HepG2 (cell line): Measurements from ENCODE around the gene GNAS. TPM values are rescaled to one million over a fixed set of nuclear protein-coding genes. Genes with fewer than 3 reads are reported as not detected.

ENCODE experiments used
- ATAC-seq: fragments of 200-7000 bp; cut with Tn5 transposase; 3 replicates; pipeline ENCODE4 v1.9.1; 2020; ENCODE audit warnings: mild to moderate bottlenecking, moderate library complexity
- BruUV-seq: library from RNA; stranded (reverse); fragments of 400-500 nt; replicated peaks from 2 replicates; lab custom pipeline; 2021; lab: Mats Ljungman, UMichigan
- CTCF ChIA-PET: fragments of 300-600 bp; formaldehyde crosslinking; extraction: SDS; loops from one replicate; lab custom pipeline; 2021; ENCODE audit warnings: low total read pairs, inconsistent platforms, low intra/inter-chr PET ratio; lab: Yijun Ruan, JAX
- POLR2A ChIA-PET: fragments of 350-600 bp; sonication (Branson Sonifier 250); formaldehyde crosslinking; loops from one replicate; lab custom pipeline; 2020; ENCODE audit warnings: antibody characterized with exemption, inconsistent platforms; lab: Yijun Ruan, JAX
- DNase-seq: peaks from one replicate; pipeline ENCODE4 v3.0.0-alpha.2; 2015; ENCODE audit warnings: low spot score
- FAIRE-seq: peaks from 3 replicates; lab custom pipeline; 2011; peaks lifted over from hg19 to GRCh38; lab: Jason Lieb, UNC
- H2AFZ ChIP-seq: one replicate; pipeline ENCODE4 v1.6.1; 2011; ENCODE audit warnings: low read length, inconsistent platforms
- H3K27ac ChIP-seq: fragments of 300-600 bp; 3 replicates; pipeline ENCODE4 v1.8.0; 2011; ENCODE audit warnings: mixed run types, mild to moderate bottlenecking, mixed read lengths, low read length, inconsistent platforms; ENCODE audit not compliant: insufficient read depth; ENCODE audit errors: extremely low read length
- H3K27me3 ChIP-seq, 2 experiments: fragments of 200-600 bp in 1 of 2; 2 replicates in 1 of 2; 3 replicates in 1 of 2; pipeline versions ENCODE4 v1.6.0 to v1.8.0; 2011; ENCODE audit warnings: low read length in 2 of 2, mild to moderate bottlenecking in 2 of 2, moderate library complexity in 2 of 2, inconsistent platforms in 1 of 2; ENCODE audit not compliant: insufficient read depth in 2 of 2, control insufficient read depth in 1 of 2
- H3K36me3 ChIP-seq, 2 experiments: fragments of 200-600 bp in 1 of 2; replicated peaks in 1 of 2; 2 replicates in 1 of 2; 3 replicates in 1 of 2; pipeline versions ENCODE4 v1.5.1 to v1.8.0; 2011; ENCODE audit warnings: low read length in 2 of 2, inconsistent platforms in 1 of 2; ENCODE audit not compliant: insufficient read depth in 2 of 2, control insufficient read depth in 1 of 2
- H3K4me1 ChIP-seq: 2 replicates; pipeline ENCODE4 v1.5.1; 2012; ENCODE audit warnings: low read length, inconsistent platforms; ENCODE audit not compliant: insufficient read depth
- H3K4me2 ChIP-seq: 2 replicates; pipeline ENCODE4 v1.6.0; 2011; ENCODE audit warnings: low read depth, low read length, inconsistent platforms
- H3K4me3 ChIP-seq, 3 experiments: fragments of 200-600 bp in 1 of 3; sonication (generic), shearing (Covaris generic) in 1 of 3; replicated peaks in 1 of 3; 2 replicates each; pipeline ENCODE4 v1.5.1; 2011 to 2016; ENCODE audit warnings: low read length in 3 of 3, inconsistent platforms in 2 of 3, low read depth in 2 of 3, mild to moderate bottlenecking in 2 of 3, control low read depth in 1 of 3, mixed read lengths in 1 of 3; ENCODE audit not compliant: insufficient read depth in 1 of 3
- H3K79me2 ChIP-seq: one replicate; pipeline ENCODE4 v1.6.1; 2011; ENCODE audit warnings: low read length, inconsistent platforms; ENCODE audit not compliant: insufficient read depth
- H3K9ac ChIP-seq: 2 replicates; pipeline ENCODE4 v1.6.0; 2011; ENCODE audit warnings: mild to moderate bottlenecking, low read depth, low read length, inconsistent platforms; ENCODE audit not compliant: insufficient read depth
- H3K9me3 ChIP-seq: 2 replicates; pipeline ENCODE4 v1.5.1; 2012; ENCODE audit warnings: mild to moderate bottlenecking, low read length
- H4K20me1 ChIP-seq: 2 replicates; pipeline ENCODE4 v1.6.0; 2011; ENCODE audit warnings: inconsistent platforms, mild to moderate bottlenecking, low read length, moderate library complexity; ENCODE audit not compliant: insufficient read depth
- ARHGAP35 ChIP-seq: sonication (generic); formaldehyde crosslinking; IDR thresholded peaks from 2 replicates; pipeline ENCODE4 v1.9.0; 2022; ENCODE audit warnings: mild to moderate bottlenecking, inconsistent platforms, moderate library complexity, missing genetic modification reagents, borderline replicate concordance
- BATF2 ChIP-seq: sonication (generic); formaldehyde crosslinking; IDR thresholded peaks from 2 replicates; pipeline ENCODE4 v1.8.0; 2022; ENCODE audit warnings: mild to moderate bottlenecking, missing genetic modification reagents, moderate library complexity
- KLF13 ChIP-seq: sonication (generic); formaldehyde crosslinking; IDR thresholded peaks from 2 replicates; pipeline ENCODE4 v1.4.0; 2020; ENCODE audit warnings: mild to moderate bottlenecking, missing genetic modification reagents
- KLF6 ChIP-seq: IDR thresholded peaks from 2 replicates; pipeline ENCODE4 v1.8.0; 2016; ENCODE audit warnings: missing biosample characterization, missing genetic modification reagents
- MAF1 ChIP-seq: sonication (generic); formaldehyde crosslinking; IDR thresholded peaks from 2 replicates; pipeline ENCODE4 v1.5.0; 2020; ENCODE audit warnings: missing genetic modification reagents, borderline replicate concordance
- MIER2 ChIP-seq: IDR thresholded peaks from 2 replicates; pipeline ENCODE4 v1.6.1; 2016; ENCODE audit warnings: missing biosample characterization, missing genetic modification reagents
- NBN ChIP-seq: fragments of 450-650 bp; conservative IDR thresholded peaks from 2 replicates; pipeline ENCODE4 v1.6.1; 2017
- RXRA ChIP-seq: sonication (generic); formaldehyde crosslinking; IDR thresholded peaks from 2 replicates; pipeline ENCODE4 v1.5.1; 2020; ENCODE audit warnings: missing genetic modification reagents
- SAFB2 ChIP-seq: sonication (generic); formaldehyde crosslinking; IDR thresholded peaks from 2 replicates; pipeline ENCODE4 v1.5.1; 2020; ENCODE audit warnings: missing genetic modification reagents, low read depth, mild to moderate bottlenecking, borderline replicate concordance
- TEF ChIP-seq: sonication (generic); formaldehyde crosslinking; IDR thresholded peaks from 2 replicates; pipeline ENCODE4 v1.5.0; 2020; ENCODE audit warnings: missing genetic modification reagents
- ZBTB21 ChIP-seq: sonication (generic); formaldehyde crosslinking; IDR thresholded peaks from 2 replicates; pipeline ENCODE4 v1.4.0; 2020; ENCODE audit warnings: missing genetic modification reagents
- ZNF136 ChIP-seq: sonication (generic); formaldehyde crosslinking; IDR thresholded peaks from 2 replicates; pipeline ENCODE4 v1.8.1; 2022; ENCODE audit warnings: low read depth, mild to moderate bottlenecking, moderate library complexity, missing genetic modification reagents
- ZNF431 ChIP-seq: sonication (generic); formaldehyde crosslinking; IDR thresholded peaks from 2 replicates; pipeline ENCODE4 v1.9.0; 2022; ENCODE audit warnings: missing genetic modification reagents, low read depth, mild to moderate bottlenecking, borderline replicate concordance
- ZNF441 ChIP-seq: sonication (generic); formaldehyde crosslinking; IDR thresholded peaks from 2 replicates; pipeline ENCODE4 v1.7.0; 2021; ENCODE audit warnings: missing genetic modification reagents, borderline replicate concordance
- ZNF451 ChIP-seq: sonication (generic); formaldehyde crosslinking; IDR thresholded peaks from 2 replicates; pipeline ENCODE4 v1.5.0; 2020; ENCODE audit warnings: mild to moderate bottlenecking, missing genetic modification reagents
- ZNF460 ChIP-seq: sonication (generic); formaldehyde crosslinking; IDR thresholded peaks from 2 replicates; pipeline ENCODE4 v1.5.1; 2020; ENCODE audit warnings: missing genetic modification reagents, mild to moderate bottlenecking, borderline replicate concordance
- ZNF501 ChIP-seq: sonication (generic); formaldehyde crosslinking; IDR thresholded peaks from 2 replicates; pipeline ENCODE4 v1.5.1; 2020; ENCODE audit warnings: mild to moderate bottlenecking, moderate library complexity, missing genetic modification reagents
- ZNF543 ChIP-seq: sonication (generic); formaldehyde crosslinking; IDR thresholded peaks from 2 replicates; pipeline ENCODE4 v1.4.0; 2020; ENCODE audit warnings: mild to moderate bottlenecking, missing genetic modification reagents
- ZNF569 ChIP-seq: sonication (generic); formaldehyde crosslinking; IDR thresholded peaks from 2 replicates; pipeline ENCODE4 v1.5.0; 2020; ENCODE audit warnings: mild to moderate bottlenecking, missing genetic modification reagents, moderate library complexity, borderline replicate concordance
- WGBS: methylation state at CpG from one replicate; pipeline ENCODE4 v1.1.6; 2017; ENCODE audit warnings: low lambda C conversion rate; 5-methylcytosine and 5-hydroxymethylcytosine counted together
- in situ Hi-C: cut with HindIII; loops from 2 replicates; pipeline ENCODE4 v1.10.0; 2017; ENCODE audit warnings: low pct_unique_long_range_greater_than_20kb; ENCODE audit not compliant: extremely low pct_ligation_motif_present
- intact Hi-C: fragments of 100-400 bp; cut with micrococcal nuclease; formaldehyde crosslinking; loops from one replicate; pipeline ENCODE4 v1.10.0; 2022; ENCODE audit not compliant: unreplicated experiment
- polyA plus RNA-seq, 8 experiments: library from polyadenylated mRNA; depleted of rRNA in 3 of 8; stranded (reverse) in 7 of 8; unstranded in 1 of 8; fragments of >200 nt; fragmentation: Illumina TruSeq in 4 of 8; extraction: Trizol in 4 of 8; gene quantifications; 2 replicates each; pipeline versions ENCODE4 v1.2.1 to v1.2.3, GENCODE V29; 2011 to 2016; ENCODE audit warnings: low read depth in 4 of 8, missing spikeins in 1 of 8, mixed read lengths in 1 of 8; ENCODE audit not compliant: insufficient read depth in 1 of 8
- total RNA-seq, 5 experiments: library from RNA; depleted of rRNA; stranded (reverse); fragments of >200 nt; fragmentation: Illumina TruSeq; extraction: Trizol; gene quantifications; 2 replicates each; pipeline ENCODE4 v1.2.3, GENCODE V29; 2016; ENCODE audit warnings: low read depth in 1 of 5

Gene GNAS
- total and polyA plus RNA-seq, 2 of the 13 experiments (the other 11 are each of a cell fraction or from before 2014, with no cell fraction given), result 407 to 1,008 TPM

- H3K36me3 ChIP-seq, result no peaks in the 10 kb centered on the region
- no peak overlapping the region for H3K4me3 ChIP-seq
- H3K9me3 ChIP-seq, result no peaks in the 10 kb centered on the region
- H3K4me1 ChIP-seq, result no peaks in the 10 kb centered on the region
- FAIRE-seq (no peak), DNase-seq (no peak), ATAC-seq (no peak)
- H3K79me2 ChIP-seq, result no peaks in the 10 kb centered on the region
- H2AFZ ChIP-seq, result no peak overlapping the region
- 29% methylated on average over 6 of the region's 11 CpGs for WGBS
- no peak overlapping the region for H3K4me2 ChIP-seq
- no peaks in the 10 kb centered on the region for H4K20me1 ChIP-seq
- POLR2A ChIA-PET, result no interaction called here
- peaks cover 25 to 80% of the 10 kb centered on the region in 2 experiments for H3K27me3 ChIP-seq
- H3K9ac ChIP-seq, result no peak overlapping the region
- in situ Hi-C loops, result no loop called here
- BruUV-seq, result no TSS peak
- no peak for TF ChIP-seq SAFB2
- TF ChIP-seq ARHGAP35, result no peak
- TF ChIP-seq MIER2 (CRISPR knock-in tag), result no peak
- TF ChIP-seq ZNF451, result no peak
- TF ChIP-seq KLF6, result no peak
- TF ChIP-seq ZNF501, result no peak
- TF ChIP-seq BATF2 (CRISPR knock-in tag), result no peak
- TF ChIP-seq MAF1 (CRISPR knock-in tag), result no peak
- no peak for TF ChIP-seq ZNF441 (CRISPR knock-in tag)
- no peak for TF ChIP-seq ZBTB21 (CRISPR knock-in tag)
- TF ChIP-seq ZNF460 (CRISPR knock-in tag), result no peak
- TF ChIP-seq ZNF136 (CRISPR knock-in tag), result no peak
- TF ChIP-seq RXRA, result no peak
- TF ChIP-seq NBN, result no peak
- TF ChIP-seq KLF13 (CRISPR knock-in tag), result no peak
- TF ChIP-seq ZNF431 (CRISPR knock-in tag), result no peak
- no peak for TF ChIP-seq ZNF543 (CRISPR knock-in tag)
- TF ChIP-seq TEF (CRISPR knock-in tag), result no peak
- TF ChIP-seq ZNF569, result no peak
- TF ChIP-seq, all 625 proteins: peak for 0
- intact Hi-C loops, result no loop called here
- no peak overlapping the region for H3K27ac ChIP-seq
- CTCF ChIA-PET, result no interaction called here
Observed at GRCh38 chr20:58815448-58815847, 37.1 kb upstream of the GNAS start.
